GM23338 (cell line): Measurements from ENCODE around the gene SARS2. TPM values are rescaled to one million over a fixed set of nuclear protein-coding genes. Genes with fewer than 3 reads are reported as not detected.

Source experiments
- ATAC-seq: fragments of 200-7000 bp; cut with Tn5 transposase; 3 replicates; pipeline ENCODE4 v1.9.1; 2020
- DNase-seq: peaks from one replicate; pipeline ENCODE4 v3.0.0-alpha.2; 2015; ENCODE audit warnings: low spot score
- H2AFZ ChIP-seq: fragments of 200-600 bp; sonication (generic); 2 replicates; pipeline ENCODE4 v1.8.0; 2016; ENCODE audit warnings: antibody characterized with exemption, mild to moderate bottlenecking, moderate library complexity
- H3F3A ChIP-seq: fragments of 200-600 bp; sonication (generic); replicated peaks from 2 replicates; pipeline ENCODE4 v1.8.0; 2017; ENCODE audit warnings: antibody characterized with exemption, mixed run types, low read depth
- H3K27ac ChIP-seq: fragments of 200-600 bp; sonication (generic); 2 replicates; pipeline ENCODE4 v1.6.1; 2016; ENCODE audit warnings: low read depth
- H3K27me3 ChIP-seq: fragments of 200-600 bp; sonication (generic); 2 replicates; pipeline ENCODE4 v1.8.0; 2016; ENCODE audit warnings: mild to moderate bottlenecking, mixed run types, moderate library complexity; ENCODE audit not compliant: insufficient read depth
- H3K36me3 ChIP-seq: fragments of 200-600 bp; sonication (generic); 2 replicates; pipeline ENCODE4 v1.8.0; 2016; ENCODE audit warnings: mild to moderate bottlenecking; ENCODE audit not compliant: insufficient read depth
- H3K4me1 ChIP-seq: fragments of 200-600 bp; sonication (generic); 2 replicates; pipeline ENCODE4 v1.8.0; 2016; ENCODE audit warnings: mild to moderate bottlenecking, moderate library complexity; ENCODE audit not compliant: insufficient read depth
- H3K4me2 ChIP-seq: fragments of 200-600 bp; sonication (generic); 2 replicates; pipeline ENCODE4 v1.7.1; 2017; ENCODE audit warnings: mixed run types
- H3K4me3 ChIP-seq: fragments of 200-600 bp; sonication (generic); 2 replicates; pipeline ENCODE4 v1.6.1; 2016; ENCODE audit warnings: mixed run types
- H3K79me2 ChIP-seq: fragments of 200-600 bp; sonication (generic); replicated peaks from 2 replicates; pipeline ENCODE4 v1.8.0; 2017; ENCODE audit warnings: mild to moderate bottlenecking; ENCODE audit not compliant: insufficient read depth
- H3K9me2 ChIP-seq: fragments of 200-600 bp; sonication (generic); 2 replicates; pipeline ENCODE4 v1.8.0; 2017; ENCODE audit not compliant: insufficient read depth
- H4K20me1 ChIP-seq: fragments of 200-600 bp; sonication (generic); replicated peaks from 2 replicates; pipeline ENCODE4 v1.8.0; 2017; ENCODE audit warnings: mild to moderate bottlenecking; ENCODE audit not compliant: insufficient read depth
- H3K27ac Mint-ChIP-seq: 2 replicates; pipeline ENCODE4 v1.8.0; 2020; ENCODE audit warnings: inconsistent platforms, mild to moderate bottlenecking, moderate library complexity, mixed read lengths
- H3K27me3 Mint-ChIP-seq: 3 replicates; pipeline ENCODE4 v1.8.0; 2022; ENCODE audit warnings: low read depth, mild to moderate bottlenecking, moderate library complexity, mixed read lengths, inconsistent platforms; ENCODE audit not compliant: insufficient read depth, poor library complexity
- H3K36me3 Mint-ChIP-seq: 3 replicates; pipeline ENCODE4 v1.8.0; 2021; ENCODE audit warnings: low read depth, mild to moderate bottlenecking, inconsistent platforms, moderate library complexity, mixed read lengths
- H3K4me1 Mint-ChIP-seq: 3 replicates; pipeline ENCODE4 v1.8.0; 2020; ENCODE audit warnings: mild to moderate bottlenecking, inconsistent platforms, mixed read lengths
- H3K4me3 Mint-ChIP-seq: 3 replicates; pipeline ENCODE4 v1.8.0; 2021; ENCODE audit warnings: moderate library complexity, mild to moderate bottlenecking, inconsistent platforms, mixed read lengths
- H3K9me3 Mint-ChIP-seq: 3 replicates; pipeline ENCODE4 v1.8.0; 2020; ENCODE audit warnings: moderate library complexity, mild to moderate bottlenecking, inconsistent platforms, mixed read lengths
- CREB1 ChIP-seq: fragments of 250-450 bp; sonication (Bioruptor Pico); IDR thresholded peaks from 2 replicates; pipeline ENCODE4 v1.5.0; 2020; ENCODE audit warnings: low read depth, mild to moderate bottlenecking, moderate library complexity
- ETS1 ChIP-seq: IDR thresholded peaks from 2 replicates; pipeline ENCODE4 v1.6.1; 2016; ENCODE audit warnings: antibody characterized with exemption
- EZH2 ChIP-seq: fragments of 200-600 bp; sonication (generic); IDR thresholded peaks from one replicate; pipeline ENCODE4 v1.8.0; 2017; ENCODE audit warnings: antibody characterized with exemption, mild to moderate bottlenecking, low read depth; ENCODE audit not compliant: unreplicated experiment
- EZH2phosphoT487 ChIP-seq: fragments of 200-600 bp; sonication (generic); IDR thresholded peaks from one replicate; pipeline ENCODE4 v1.8.1; 2018; ENCODE audit warnings: antibody characterized with exemption; ENCODE audit not compliant: unreplicated experiment
- JUNB ChIP-seq: IDR thresholded peaks from one replicate; pipeline ENCODE4 v1.6.1; 2016; ENCODE audit warnings: antibody characterized with exemption; ENCODE audit not compliant: unreplicated experiment
- NANOG ChIP-seq: IDR thresholded peaks from 2 replicates; pipeline ENCODE4 v1.6.1; 2016; ENCODE audit warnings: antibody characterized with exemption, borderline replicate concordance
- POLR2AphosphoS5 ChIP-seq: IDR thresholded peaks from 2 replicates; pipeline ENCODE4 v1.6.1; 2016; ENCODE audit warnings: antibody characterized with exemption, low read depth
- STAT1 ChIP-seq: IDR thresholded peaks from one replicate; pipeline ENCODE4 v1.6.1; 2016; ENCODE audit warnings: antibody characterized with exemption; ENCODE audit not compliant: unreplicated experiment
- ZNF114 ChIP-seq: fragments of 250-450 bp; sonication (Bioruptor Pico); IDR thresholded peaks from 2 replicates; pipeline ENCODE4 v1.5.0; 2020; ENCODE audit warnings: mild to moderate bottlenecking, moderate library complexity
- ZNF331 ChIP-seq: fragments of 250-450 bp; sonication (Bioruptor Pico); IDR thresholded peaks from 2 replicates; pipeline ENCODE4 v1.5.0; 2020; ENCODE audit warnings: low read depth, mild to moderate bottlenecking, moderate library complexity
- polyA plus RNA-seq: library from polyadenylated mRNA; unstranded; fragments of >200 nt; fragmentation: Nextera tagmentation; extraction: Ambion mirVana; gene quantifications from 2 replicates; pipeline ENCODE4 v1.2.1, GENCODE V29; 2016
- total RNA-seq: library from RNA; depleted of rRNA; stranded (reverse); fragments of >200 nt; shearing (Covaris generic); gene quantifications from 2 replicates; pipeline ENCODE4 v1.2.3, GENCODE V29; 2014
- TF ChIP-seq, protein P1 (sequence below): fragments of 250-450 bp; sonication (Bioruptor Pico); IDR thresholded peaks from 2 replicates; pipeline ENCODE4 v1.5.0; 2020; ENCODE audit warnings: mild to moderate bottlenecking, moderate library complexity
- TF ChIP-seq, protein P2 (sequence below), 2 experiments: fragments of 200-600 bp in 1 of 2; sonication (generic) in 1 of 2; conservative IDR thresholded peaks; 2 replicates each; pipeline versions ENCODE4 v1.5.1 to v1.6.1; 2016 to 2017; ENCODE audit warnings: antibody characterized with exemption in 2 of 2, low read depth in 2 of 2, mild to moderate bottlenecking in 2 of 2, moderate library complexity in 1 of 2
- TF ChIP-seq, protein P3 (sequence below): IDR thresholded peaks from one replicate; pipeline ENCODE4 v1.6.1; 2018; ENCODE audit warnings: antibody characterized with exemption; ENCODE audit not compliant: unreplicated experiment

SARS2 gene
- total and polyA plus RNA-seq, 2 experiments from 2014 or later = 70.6 to 75.7 TPM

DNA sequence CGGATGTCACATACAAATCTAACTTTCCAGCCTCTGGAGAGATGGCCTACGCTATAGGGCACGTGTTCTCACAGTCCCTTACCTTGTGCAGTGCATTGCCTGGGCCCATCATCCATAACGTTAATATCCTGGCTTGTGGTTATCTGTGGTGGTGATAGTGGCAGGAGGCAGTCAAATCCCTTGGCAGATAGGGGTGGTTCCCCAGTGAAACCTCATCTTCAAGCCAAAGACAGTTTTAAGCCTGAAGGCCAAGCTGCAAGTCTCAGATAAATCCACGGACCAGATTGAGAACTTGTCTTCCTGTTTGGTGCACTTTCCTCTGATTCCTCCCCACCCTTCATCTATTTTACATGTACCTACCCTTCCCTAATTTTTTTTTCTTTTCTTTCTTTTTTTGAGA is 49.2 kb upstream of the SARS2 start:
- H3K27ac Mint-ChIP-seq = no peak overlapping the region
- DNase-seq (no peak), ATAC-seq (no peak)
- no peak overlapping the region for H3K27ac ChIP-seq
- no peak overlapping the region for H3K4me3 ChIP-seq
- no peaks in the 10 kb centered on the region; the same call in 1 of the 2 replicates for H3K79me2 ChIP-seq
- H3K36me3 ChIP-seq = no peaks in the 10 kb centered on the region
- H3K4me3 Mint-ChIP-seq = no peak overlapping the region
- H3K27me3 Mint-ChIP-seq = peaks cover 11% of the 10 kb centered on the region
- H4K20me1 ChIP-seq = no peaks in the 10 kb centered on the region
- peaks cover 30% of the 10 kb centered on the region for H3K9me3 Mint-ChIP-seq
- H3K27me3 ChIP-seq = no peaks in the 10 kb centered on the region
- H2AFZ ChIP-seq = no peak overlapping the region
- H3K4me1 Mint-ChIP-seq = peaks cover 6% of the 10 kb centered on the region
- no peak overlapping the region for H3K4me2 ChIP-seq
- H3K9me2 ChIP-seq = no peaks in the 10 kb centered on the region; the same call in 1 of the 2 replicates
- peaks cover 3% of the 10 kb centered on the region; the same call in 1 of the 2 replicates for H3K4me1 ChIP-seq
- H3F3A ChIP-seq = 0 out of 2 replicates have a peak, but pooled peaks cover 5% of the 10 kb centered on the region
- peaks cover 14% of the 10 kb centered on the region for H3K36me3 Mint-ChIP-seq
- TF ChIP-seq NANOG (no peak), STAT1 (no peak), POLR2AphosphoS5 (no peak), EZH2 (no peak), ZNF331 (CRISPR knock-in tag) (no peak), ETS1 (no peak), CREB1 (CRISPR knock-in tag) (no peak), JUNB (no peak), ZNF114 (CRISPR knock-in tag) (no peak), EZH2phosphoT487 (no peak)
- TF ChIP-seq, protein P1, sequence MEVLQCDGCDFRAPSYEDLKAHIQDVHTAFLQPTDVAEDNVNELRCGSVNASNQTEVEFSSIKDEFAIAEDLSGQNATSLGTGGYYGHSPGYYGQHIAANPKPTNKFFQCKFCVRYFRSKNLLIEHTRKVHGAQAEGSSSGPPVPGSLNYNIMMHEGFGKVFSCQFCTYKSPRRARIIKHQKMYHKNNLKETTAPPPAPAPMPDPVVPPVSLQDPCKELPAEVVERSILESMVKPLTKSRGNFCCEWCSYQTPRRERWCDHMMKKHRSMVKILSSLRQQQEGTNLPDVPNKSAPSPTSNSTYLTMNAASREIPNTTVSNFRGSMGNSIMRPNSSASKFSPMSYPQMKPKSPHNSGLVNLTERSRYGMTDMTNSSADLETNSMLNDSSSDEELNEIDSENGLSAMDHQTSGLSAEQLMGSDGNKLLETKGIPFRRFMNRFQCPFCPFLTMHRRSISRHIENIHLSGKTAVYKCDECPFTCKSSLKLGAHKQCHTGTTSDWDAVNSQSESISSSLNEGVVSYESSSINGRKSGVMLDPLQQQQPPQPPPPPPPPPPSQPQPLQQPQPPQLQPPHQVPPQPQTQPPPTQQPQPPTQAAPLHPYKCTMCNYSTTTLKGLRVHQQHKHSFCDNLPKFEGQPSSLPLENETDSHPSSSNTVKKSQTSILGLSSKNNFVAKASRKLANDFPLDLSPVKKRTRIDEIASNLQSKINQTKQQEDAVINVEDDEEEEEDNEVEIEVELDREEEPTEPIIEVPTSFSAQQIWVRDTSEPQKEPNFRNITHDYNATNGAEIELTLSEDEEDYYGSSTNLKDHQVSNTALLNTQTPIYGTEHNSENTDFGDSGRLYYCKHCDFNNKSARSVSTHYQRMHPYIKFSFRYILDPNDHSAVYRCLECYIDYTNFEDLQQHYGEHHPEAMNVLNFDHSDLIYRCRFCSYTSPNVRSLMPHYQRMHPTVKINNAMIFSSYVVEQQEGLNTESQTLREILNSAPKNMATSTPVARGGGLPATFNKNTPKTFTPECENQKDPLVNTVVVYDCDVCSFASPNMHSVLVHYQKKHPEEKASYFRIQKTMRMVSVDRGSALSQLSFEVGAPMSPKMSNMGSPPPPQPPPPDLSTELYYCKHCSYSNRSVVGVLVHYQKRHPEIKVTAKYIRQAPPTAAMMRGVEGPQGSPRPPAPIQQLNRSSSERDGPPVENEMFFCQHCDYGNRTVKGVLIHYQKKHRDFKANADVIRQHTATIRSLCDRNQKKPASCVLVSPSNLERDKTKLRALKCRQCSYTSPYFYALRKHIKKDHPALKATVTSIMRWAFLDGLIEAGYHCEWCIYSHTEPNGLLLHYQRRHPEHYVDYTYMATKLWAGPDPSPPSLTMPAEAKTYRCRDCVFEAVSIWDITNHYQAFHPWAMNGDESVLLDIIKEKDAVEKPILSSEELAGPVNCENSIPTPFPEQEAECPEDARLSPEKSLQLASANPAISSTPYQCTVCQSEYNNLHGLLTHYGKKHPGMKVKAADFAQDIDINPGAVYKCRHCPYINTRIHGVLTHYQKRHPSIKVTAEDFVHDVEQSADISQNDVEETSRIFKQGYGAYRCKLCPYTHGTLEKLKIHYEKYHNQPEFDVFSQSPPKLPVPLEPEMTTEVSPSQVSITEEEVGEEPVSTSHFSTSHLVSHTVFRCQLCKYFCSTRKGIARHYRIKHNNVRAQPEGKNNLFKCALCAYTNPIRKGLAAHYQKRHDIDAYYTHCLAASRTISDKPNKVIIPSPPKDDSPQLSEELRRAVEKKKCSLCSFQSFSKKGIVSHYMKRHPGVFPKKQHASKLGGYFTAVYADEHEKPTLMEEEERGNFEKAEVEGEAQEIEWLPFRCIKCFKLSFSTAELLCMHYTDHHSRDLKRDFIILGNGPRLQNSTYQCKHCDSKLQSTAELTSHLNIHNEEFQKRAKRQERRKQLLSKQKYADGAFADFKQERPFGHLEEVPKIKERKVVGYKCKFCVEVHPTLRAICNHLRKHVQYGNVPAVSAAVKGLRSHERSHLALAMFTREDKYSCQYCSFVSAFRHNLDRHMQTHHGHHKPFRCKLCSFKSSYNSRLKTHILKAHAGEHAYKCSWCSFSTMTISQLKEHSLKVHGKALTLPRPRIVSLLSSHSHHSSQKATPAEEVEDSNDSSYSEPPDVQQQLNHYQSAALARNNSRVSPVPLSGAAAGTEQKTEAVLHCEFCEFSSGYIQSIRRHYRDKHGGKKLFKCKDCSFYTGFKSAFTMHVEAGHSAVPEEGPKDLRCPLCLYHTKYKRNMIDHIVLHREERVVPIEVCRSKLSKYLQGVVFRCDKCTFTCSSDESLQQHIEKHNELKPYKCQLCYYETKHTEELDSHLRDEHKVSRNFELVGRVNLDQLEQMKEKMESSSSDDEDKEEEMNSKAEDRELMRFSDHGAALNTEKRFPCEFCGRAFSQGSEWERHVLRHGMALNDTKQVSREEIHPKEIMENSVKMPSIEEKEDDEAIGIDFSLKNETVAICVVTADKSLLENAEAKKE (CRISPR knock-in tag) = no peak
- TF ChIP-seq, protein P2, sequence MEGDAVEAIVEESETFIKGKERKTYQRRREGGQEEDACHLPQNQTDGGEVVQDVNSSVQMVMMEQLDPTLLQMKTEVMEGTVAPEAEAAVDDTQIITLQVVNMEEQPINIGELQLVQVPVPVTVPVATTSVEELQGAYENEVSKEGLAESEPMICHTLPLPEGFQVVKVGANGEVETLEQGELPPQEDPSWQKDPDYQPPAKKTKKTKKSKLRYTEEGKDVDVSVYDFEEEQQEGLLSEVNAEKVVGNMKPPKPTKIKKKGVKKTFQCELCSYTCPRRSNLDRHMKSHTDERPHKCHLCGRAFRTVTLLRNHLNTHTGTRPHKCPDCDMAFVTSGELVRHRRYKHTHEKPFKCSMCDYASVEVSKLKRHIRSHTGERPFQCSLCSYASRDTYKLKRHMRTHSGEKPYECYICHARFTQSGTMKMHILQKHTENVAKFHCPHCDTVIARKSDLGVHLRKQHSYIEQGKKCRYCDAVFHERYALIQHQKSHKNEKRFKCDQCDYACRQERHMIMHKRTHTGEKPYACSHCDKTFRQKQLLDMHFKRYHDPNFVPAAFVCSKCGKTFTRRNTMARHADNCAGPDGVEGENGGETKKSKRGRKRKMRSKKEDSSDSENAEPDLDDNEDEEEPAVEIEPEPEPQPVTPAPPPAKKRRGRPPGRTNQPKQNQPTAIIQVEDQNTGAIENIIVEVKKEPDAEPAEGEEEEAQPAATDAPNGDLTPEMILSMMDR (conservative IDR thresholded peaks at IDR 0.05; ENCODE audit: low read depth in 2 of 2) = no peak
- TF ChIP-seq, protein P3, sequence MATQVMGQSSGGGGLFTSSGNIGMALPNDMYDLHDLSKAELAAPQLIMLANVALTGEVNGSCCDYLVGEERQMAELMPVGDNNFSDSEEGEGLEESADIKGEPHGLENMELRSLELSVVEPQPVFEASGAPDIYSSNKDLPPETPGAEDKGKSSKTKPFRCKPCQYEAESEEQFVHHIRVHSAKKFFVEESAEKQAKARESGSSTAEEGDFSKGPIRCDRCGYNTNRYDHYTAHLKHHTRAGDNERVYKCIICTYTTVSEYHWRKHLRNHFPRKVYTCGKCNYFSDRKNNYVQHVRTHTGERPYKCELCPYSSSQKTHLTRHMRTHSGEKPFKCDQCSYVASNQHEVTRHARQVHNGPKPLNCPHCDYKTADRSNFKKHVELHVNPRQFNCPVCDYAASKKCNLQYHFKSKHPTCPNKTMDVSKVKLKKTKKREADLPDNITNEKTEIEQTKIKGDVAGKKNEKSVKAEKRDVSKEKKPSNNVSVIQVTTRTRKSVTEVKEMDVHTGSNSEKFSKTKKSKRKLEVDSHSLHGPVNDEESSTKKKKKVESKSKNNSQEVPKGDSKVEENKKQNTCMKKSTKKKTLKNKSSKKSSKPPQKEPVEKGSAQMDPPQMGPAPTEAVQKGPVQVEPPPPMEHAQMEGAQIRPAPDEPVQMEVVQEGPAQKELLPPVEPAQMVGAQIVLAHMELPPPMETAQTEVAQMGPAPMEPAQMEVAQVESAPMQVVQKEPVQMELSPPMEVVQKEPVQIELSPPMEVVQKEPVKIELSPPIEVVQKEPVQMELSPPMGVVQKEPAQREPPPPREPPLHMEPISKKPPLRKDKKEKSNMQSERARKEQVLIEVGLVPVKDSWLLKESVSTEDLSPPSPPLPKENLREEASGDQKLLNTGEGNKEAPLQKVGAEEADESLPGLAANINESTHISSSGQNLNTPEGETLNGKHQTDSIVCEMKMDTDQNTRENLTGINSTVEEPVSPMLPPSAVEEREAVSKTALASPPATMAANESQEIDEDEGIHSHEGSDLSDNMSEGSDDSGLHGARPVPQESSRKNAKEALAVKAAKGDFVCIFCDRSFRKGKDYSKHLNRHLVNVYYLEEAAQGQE = no peak
